ENCODE results near the gene FXR2. TPM values are rescaled to one million over a fixed set of nuclear protein-coding genes. Genes with fewer than 3 reads are reported as not detected.

The FXR2 gene
- total and polyA plus RNA-seq, 2 donors from 2014 or later: 29.3 to 59.2 TPM

DNA sequence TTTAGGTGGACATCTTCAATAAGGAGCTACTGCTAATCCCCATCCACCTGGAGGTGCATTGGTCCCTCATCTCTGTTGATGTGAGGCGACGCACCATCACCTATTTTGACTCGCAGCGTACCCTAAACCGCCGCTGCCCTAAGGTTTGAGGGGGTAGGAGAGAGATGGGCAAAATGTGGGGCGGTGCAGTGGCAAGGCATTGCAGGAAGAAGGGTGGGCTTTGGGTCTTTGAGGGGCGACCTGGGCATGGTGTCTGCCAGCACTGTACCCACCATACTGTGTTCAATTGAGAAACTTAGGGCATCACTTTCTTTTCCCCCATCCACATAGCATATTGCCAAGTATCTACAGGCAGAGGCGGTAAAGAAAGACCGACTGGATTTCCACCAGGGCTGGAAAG, 44.3 kb downstream of the FXR2 start:
- H3K27me3 ChIP-seq (ENCODE audit: control insufficient read depth, insufficient read depth, low read length): no peaks in the 10 kb centered on the region
- H3K9me3 ChIP-seq (ENCODE audit: control insufficient read depth in 2 of 3, insufficient read depth in 1 of 3, low read length in 3 of 3): no peaks in the 10 kb centered on the region
- no peak for FAIRE-seq
- TF ChIP-seq, protein P1, sequence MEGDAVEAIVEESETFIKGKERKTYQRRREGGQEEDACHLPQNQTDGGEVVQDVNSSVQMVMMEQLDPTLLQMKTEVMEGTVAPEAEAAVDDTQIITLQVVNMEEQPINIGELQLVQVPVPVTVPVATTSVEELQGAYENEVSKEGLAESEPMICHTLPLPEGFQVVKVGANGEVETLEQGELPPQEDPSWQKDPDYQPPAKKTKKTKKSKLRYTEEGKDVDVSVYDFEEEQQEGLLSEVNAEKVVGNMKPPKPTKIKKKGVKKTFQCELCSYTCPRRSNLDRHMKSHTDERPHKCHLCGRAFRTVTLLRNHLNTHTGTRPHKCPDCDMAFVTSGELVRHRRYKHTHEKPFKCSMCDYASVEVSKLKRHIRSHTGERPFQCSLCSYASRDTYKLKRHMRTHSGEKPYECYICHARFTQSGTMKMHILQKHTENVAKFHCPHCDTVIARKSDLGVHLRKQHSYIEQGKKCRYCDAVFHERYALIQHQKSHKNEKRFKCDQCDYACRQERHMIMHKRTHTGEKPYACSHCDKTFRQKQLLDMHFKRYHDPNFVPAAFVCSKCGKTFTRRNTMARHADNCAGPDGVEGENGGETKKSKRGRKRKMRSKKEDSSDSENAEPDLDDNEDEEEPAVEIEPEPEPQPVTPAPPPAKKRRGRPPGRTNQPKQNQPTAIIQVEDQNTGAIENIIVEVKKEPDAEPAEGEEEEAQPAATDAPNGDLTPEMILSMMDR (IDR thresholded peaks at IDR 0.05; ENCODE audit: borderline replicate concordance, extremely low read depth, insufficient read depth): no peak
- no peak overlapping the region for H3K27ac ChIP-seq (ENCODE audit: low read depth in 2 of 2, low read length in 2 of 2)
- no peak for DNase-seq
- intact Hi-C loops (cut with DNase I): no loop called here
- H3K4me1 ChIP-seq (ENCODE audit: control insufficient read depth in 2 of 3, insufficient read depth in 2 of 3, low read depth in 1 of 3, low read length in 3 of 3): peaks cover 9 to 18% (median 12%) of the 10 kb centered on the region in 3 donors
- no peak overlapping the region for H3K9ac ChIP-seq (ENCODE audit: low read length in 3 of 3)
- H3K4me3 ChIP-seq (ENCODE audit: low read length in 3 of 3): no peak overlapping the region
- H3K36me3 ChIP-seq (ENCODE audit: control insufficient read depth in 2 of 3, insufficient read depth in 3 of 3, low read length in 3 of 3): peaks cover 16 to 40% (median 28%) of the 10 kb centered on the region in 3 donors

DNA sequence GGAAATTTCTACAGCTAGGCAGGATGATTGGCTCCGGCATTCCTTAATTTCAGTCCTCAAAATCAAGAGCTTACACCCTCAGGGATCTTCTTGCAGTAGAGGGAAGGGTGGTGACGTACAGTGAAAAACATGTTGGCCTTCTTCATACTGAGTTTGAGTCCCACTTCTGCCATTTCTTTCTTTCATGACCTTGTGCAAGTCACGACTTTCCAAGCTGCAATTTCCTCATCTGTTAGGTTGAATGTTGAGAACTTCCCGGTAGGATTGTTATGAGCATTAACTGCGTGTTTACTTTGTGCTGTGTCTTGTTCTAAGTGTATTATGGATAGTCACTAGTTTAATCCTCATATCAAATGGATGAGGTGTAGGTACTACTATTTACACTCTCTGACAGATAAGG, 45.1 kb downstream of the FXR2 start:
- H3K4me3 ChIP-seq (ENCODE audit: low read length in 3 of 3): no peak overlapping the region
- no peak overlapping the region for H3K9ac ChIP-seq (ENCODE audit: low read length in 3 of 3)
- H3K9me3 ChIP-seq (ENCODE audit: control insufficient read depth in 2 of 3, insufficient read depth in 1 of 3, low read length in 3 of 3): no peaks in the 10 kb centered on the region
- FAIRE-seq (no peak), DNase-seq (no peak)
- intact Hi-C loops (cut with DNase I): no loop called here
- peaks cover 12 to 40% (median 21%) of the 10 kb centered on the region in 3 donors for H3K36me3 ChIP-seq (ENCODE audit: control insufficient read depth in 2 of 3, insufficient read depth in 3 of 3, low read length in 3 of 3)
- H3K27me3 ChIP-seq (ENCODE audit: control insufficient read depth, insufficient read depth, low read length): no peaks in the 10 kb centered on the region
- TF ChIP-seq, protein P1 (IDR thresholded peaks at IDR 0.05; ENCODE audit: borderline replicate concordance, extremely low read depth, insufficient read depth): no peak
- no peak overlapping the region for H3K27ac ChIP-seq (ENCODE audit: low read depth in 2 of 2, low read length in 2 of 2)
- H3K4me1 ChIP-seq (ENCODE audit: control insufficient read depth in 2 of 3, insufficient read depth in 2 of 3, low read depth in 1 of 3, low read length in 3 of 3): peaks cover 4 to 10% (median 6%) of the 10 kb centered on the region in 3 donors

DNA sequence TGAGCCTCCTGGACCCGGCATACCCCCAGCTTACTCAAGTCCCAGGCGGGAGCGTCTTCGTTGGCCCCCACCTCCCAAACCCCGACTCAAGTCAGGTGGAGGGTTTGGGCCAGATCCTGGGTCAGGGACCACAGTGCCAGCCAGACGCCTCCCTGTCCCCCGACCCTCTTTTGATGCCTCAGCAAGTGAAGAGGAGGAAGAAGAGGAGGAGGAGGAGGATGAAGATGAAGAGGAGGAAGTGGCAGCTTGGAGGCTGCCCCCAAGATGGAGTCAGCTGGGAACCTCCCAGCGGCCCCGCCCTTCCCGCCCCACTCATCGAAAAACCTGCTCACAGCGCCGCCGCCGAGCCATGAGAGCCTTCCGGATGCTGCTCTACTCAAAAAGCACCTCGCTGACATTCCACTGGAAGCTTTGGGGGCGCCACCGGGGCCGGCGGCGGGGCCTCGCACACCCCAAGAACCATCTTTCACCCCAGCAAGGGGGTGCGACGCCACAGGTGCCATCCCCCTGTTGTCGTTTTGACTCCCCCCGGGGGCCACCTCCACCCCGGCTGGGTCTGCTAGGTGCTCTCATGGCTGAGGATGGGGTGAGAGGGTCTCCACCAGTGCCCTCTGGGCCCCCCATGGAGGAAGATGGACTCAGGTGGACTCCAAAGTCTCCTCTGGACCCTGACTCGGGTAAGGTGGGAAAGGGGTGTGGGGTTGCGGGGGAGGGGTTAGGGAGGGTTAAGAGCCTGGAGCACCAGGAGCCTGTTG, 51.4 kb downstream of the FXR2 start:
- intact Hi-C loops (cut with DNase I): no loop called here
- Histone ChIP-seq H3K9me3 (ENCODE audit: control insufficient read depth in 2 of 3, insufficient read depth in 1 of 3, low read length in 3 of 3) (no peaks in the 10 kb centered on the region), H3K36me3 (ENCODE audit: control insufficient read depth in 2 of 3, insufficient read depth in 3 of 3, low read length in 3 of 3) (peaks cover 6 to 25% (median 10%) of the 10 kb centered on the region in 3 donors), H3K9ac (ENCODE audit: low read length in 3 of 3) (no peak overlapping the region), H3K4me1 (ENCODE audit: control insufficient read depth in 2 of 3, insufficient read depth in 2 of 3, low read depth in 1 of 3, low read length in 3 of 3) (peaks cover 3 to 38% (median 26%) of the 10 kb centered on the region in 3 donors), H3K4me3 (ENCODE audit: low read length in 3 of 3) (peak overlapping the region in 1 of 3 donors; percentile 86), H3K27me3 (ENCODE audit: control insufficient read depth, insufficient read depth, low read length) (no peaks in the 10 kb centered on the region), H3K27ac (ENCODE audit: low read depth in 2 of 2, low read length in 2 of 2) (no peak overlapping the region)
- no peak for DNase-seq
- TF ChIP-seq, protein P1 (IDR thresholded peaks at IDR 0.05; ENCODE audit: borderline replicate concordance, extremely low read depth, insufficient read depth): no peak
- no peak for FAIRE-seq

Measured in kidney (tissue), 14 donors.